T-helper 2 cell treated with Interferon-gamma antibody and Interleukin-4, amounts not matched to agents 5 μg/mL and 100 μg/mL, for 36 hours (primary cell): ENCODE results near the gene DIO3.

Source experiments
- DNase-seq: peaks from one replicate; pipeline ENCODE4 v3.0.0; 2021; ENCODE audit warnings: low spot score
- H3K27ac Mint-ChIP-seq: one replicate; pipeline ENCODE4 v1.8.0; 2021; ENCODE audit warnings: mild to moderate bottlenecking, mixed read lengths
- H3K27me3 Mint-ChIP-seq: one replicate; pipeline ENCODE4 v1.8.0; 2021; ENCODE audit warnings: low read depth, mixed read lengths
- H3K36me3 Mint-ChIP-seq: one replicate; pipeline ENCODE4 v1.8.0; 2021; ENCODE audit warnings: low read depth, mixed read lengths
- H3K4me1 Mint-ChIP-seq: one replicate; pipeline ENCODE4 v1.8.0; 2021; ENCODE audit warnings: low read depth, mixed read lengths
- H3K4me3 Mint-ChIP-seq: one replicate; pipeline ENCODE4 v1.8.0; 2022; ENCODE audit warnings: mild to moderate bottlenecking, moderate library complexity, mixed read lengths
- H3K9me3 Mint-ChIP-seq: one replicate; pipeline ENCODE4 v1.8.0; 2021; ENCODE audit warnings: mixed read lengths

Gene DIO3

GRCh38 chr14:101561145-101561896, at the start of gene DIO3:
Gene DIO3, plus strand, starts transcription at chr14:101561495.
- Mint-ChIP-seq H3K27ac (peak within 1 kb of the TSS; percentile 63), H3K36me3 (peaks cover 5% of the 10 kb centered on the region), H3K4me1 (no peaks in the 10 kb centered on the region), H3K9me3 (peaks cover 10% of the 10 kb centered on the region), H3K27me3 (peaks cover 54% of the 10 kb centered on the region), H3K4me3 (no peak within 1 kb of the TSS)
- no peak for DNase-seq

DNA sequence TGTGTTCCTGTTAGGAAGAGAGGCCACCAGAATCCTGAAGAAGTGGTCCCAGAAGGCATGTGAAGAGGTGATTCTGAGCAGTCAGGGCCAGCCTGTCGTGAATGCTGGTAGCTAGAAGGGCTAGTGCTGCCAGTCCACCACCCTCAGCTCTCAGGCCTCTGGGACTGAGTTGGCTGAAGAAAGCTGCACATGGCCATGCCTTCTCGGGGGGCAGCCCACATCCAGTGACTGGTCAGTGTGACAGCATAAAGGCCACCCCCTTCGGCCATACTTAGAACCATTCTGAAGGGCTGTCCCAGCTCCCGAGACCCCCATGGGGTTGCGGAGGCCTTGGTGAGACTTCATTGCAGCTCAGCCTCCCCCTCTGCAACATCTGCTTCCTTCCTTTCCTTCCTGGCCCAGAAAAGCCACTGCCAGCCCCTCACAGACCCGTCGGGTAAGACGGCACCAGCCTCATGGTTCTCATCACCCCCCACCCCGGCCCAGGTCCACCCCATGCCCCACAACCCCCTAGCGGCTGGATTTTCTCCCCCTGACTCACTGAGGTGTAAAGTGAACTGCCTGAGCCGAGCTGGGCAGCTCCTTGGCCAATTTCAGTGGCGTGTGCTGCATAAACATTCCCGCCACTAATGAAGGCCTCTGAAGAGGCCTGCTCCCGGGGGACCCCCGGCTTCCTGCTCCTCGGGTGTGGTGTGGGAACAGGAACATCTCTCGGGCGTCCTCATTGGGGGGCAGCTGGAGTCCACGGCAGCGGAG, 49.5 kb upstream of the DIO3 start:
- no peaks in the 10 kb centered on the region for H3K36me3 Mint-ChIP-seq
- H3K27ac Mint-ChIP-seq, result no peak overlapping the region
- H3K9me3 Mint-ChIP-seq, result peaks cover 8% of the 10 kb centered on the region

DNA sequence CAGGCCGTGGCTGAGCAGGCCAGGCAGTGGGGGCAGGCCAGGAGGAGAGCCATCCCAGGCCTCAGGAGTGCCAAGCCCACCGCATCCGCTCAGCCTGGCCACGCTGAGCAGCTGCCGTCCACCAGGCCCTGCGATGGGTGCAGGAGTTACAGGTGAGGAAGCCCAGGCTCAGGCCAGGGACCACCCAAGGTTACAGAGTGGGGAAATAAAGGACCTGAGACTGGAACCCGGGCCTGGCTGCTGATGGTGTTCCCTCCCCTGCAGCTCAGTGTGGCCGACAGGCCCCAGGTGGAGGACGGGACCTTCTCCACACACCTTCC, 49.0 kb upstream of the DIO3 start:
- Mint-ChIP-seq H3K4me1 (no peaks in the 10 kb centered on the region), H3K9me3 (peaks cover 8% of the 10 kb centered on the region), H3K27me3 (no peaks in the 10 kb centered on the region)

More for the DNA sequence above, 49.5 kb upstream of the DIO3 start:
- Mint-ChIP-seq H3K4me3 (no peak overlapping the region), H3K4me1 (no peaks in the 10 kb centered on the region), H3K27me3 (no peaks in the 10 kb centered on the region)
- DNase-seq, result no peak

DNA sequence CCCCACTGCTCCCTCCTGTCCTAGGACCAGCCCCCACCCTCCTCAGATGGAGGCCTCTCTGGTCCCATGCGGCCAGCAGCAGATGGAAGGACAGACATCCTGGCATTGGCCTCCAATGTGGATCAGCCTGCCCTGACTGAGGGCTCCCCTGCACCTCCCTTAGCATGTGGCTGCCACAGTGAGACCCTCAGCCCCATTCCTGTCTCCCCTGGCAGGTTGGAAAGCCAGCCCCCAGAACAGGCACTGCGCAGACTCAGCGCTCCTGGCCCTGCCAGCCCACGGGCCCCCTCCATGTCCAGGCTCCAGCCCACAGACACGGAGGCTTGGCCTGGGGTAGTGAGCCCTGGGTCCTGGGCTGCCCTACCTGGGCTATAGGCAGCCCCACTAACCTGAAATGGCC, 47.2 kb upstream of the DIO3 start:
- no peak for DNase-seq
- H3K4me1 Mint-ChIP-seq, result no peaks in the 10 kb centered on the region
- H3K27me3 Mint-ChIP-seq, result no peaks in the 10 kb centered on the region
- H3K36me3 Mint-ChIP-seq, result no peaks in the 10 kb centered on the region
- H3K9me3 Mint-ChIP-seq, result peaks cover 8% of the 10 kb centered on the region
- no peak overlapping the region for H3K27ac Mint-ChIP-seq
- no peak overlapping the region for H3K4me3 Mint-ChIP-seq

More for the DNA sequence above, 49.0 kb upstream of the DIO3 start:
- DNase-seq, result no peak
- Mint-ChIP-seq H3K27ac (no peak overlapping the region), H3K4me3 (no peak overlapping the region), H3K36me3 (no peaks in the 10 kb centered on the region)

DNA sequence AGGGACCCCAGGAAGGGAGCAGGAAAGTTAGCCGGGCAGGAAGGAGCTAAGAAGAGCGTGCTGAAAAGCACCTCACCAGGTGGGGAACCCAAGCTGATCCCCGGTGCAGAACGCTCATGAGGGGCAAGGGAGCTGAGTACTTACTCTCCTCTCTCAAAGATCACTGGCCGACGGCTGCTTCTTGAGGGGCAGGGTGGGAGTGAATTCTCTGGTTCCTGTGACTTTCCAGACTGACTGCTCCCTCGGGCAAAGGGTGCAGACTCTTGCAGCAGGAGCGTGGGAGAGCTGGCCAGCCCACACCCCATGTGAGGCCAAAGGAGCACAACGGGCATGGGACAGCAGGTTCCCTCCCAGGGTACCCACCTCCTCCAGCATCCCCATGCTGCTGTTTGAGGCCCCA, 44.9 kb upstream of the DIO3 start:
- H3K27me3 Mint-ChIP-seq, result no peaks in the 10 kb centered on the region
- H3K4me1 Mint-ChIP-seq, result no peaks in the 10 kb centered on the region
- H3K36me3 Mint-ChIP-seq, result no peaks in the 10 kb centered on the region
- no peak overlapping the region for H3K4me3 Mint-ChIP-seq
- no peak overlapping the region for H3K27ac Mint-ChIP-seq
- no peak for DNase-seq
- H3K9me3 Mint-ChIP-seq, result peaks cover 8% of the 10 kb centered on the region

- Mint-ChIP-seq H3K4me1 (no peaks in the 10 kb centered on the region), H3K36me3 (no peaks in the 10 kb centered on the region), H3K9me3 (peaks cover 8% of the 10 kb centered on the region), H3K27me3 (no peaks in the 10 kb centered on the region), H3K4me3 (no peak overlapping the region), H3K27ac (no peak overlapping the region)
- no peak for DNase-seq
Measured at GRCh38 chr14:101518611-101519473, 42.5 kb upstream of the DIO3 start.

DNA sequence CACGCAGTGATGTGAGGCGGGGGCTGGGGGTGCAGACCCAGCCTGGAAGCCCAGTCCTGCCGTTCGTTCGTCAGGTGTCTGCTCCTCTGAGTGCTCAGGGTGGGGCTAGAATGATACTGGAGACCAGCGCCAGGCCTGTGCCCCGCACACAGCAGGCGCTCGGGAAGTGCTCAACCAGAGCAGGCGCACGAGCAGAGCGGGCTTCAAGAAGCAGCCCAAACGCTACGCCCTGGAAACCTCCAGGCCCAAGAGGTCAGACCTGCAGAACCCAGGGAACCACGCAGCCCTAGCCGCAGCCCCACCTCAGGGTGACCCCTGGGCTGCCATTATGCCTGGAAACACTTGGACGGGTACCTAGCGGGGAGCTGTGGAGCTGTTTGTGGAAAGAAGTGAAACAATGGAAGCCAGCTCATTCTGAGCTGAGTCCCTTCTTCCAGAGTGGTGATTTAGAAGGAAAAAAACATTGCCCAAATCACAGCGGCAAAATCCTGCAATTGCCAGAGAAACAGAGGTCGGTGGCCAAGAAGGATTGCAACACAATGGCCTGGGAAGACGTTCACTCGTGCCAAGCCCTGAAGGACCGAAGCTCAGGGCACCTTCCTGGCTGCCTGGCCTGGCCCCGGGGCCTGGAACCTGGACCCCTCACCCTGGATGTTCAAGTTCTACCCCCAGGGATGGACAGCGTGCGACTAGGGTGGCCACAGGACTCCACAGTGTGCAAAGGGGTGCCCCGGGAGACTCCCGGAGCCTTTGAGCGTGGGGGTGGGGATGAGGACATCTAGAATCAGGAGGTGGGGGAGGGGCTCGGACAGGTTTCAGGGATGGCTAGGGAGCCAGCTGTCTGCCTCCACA, 40.4 kb upstream of the DIO3 start:
- DNase-seq, result no peak
- H3K36me3 Mint-ChIP-seq, result no peaks in the 10 kb centered on the region
- H3K4me3 Mint-ChIP-seq, result no peak overlapping the region
- H3K27ac Mint-ChIP-seq, result no peak overlapping the region
- peaks cover 4% of the 10 kb centered on the region for H3K9me3 Mint-ChIP-seq
- H3K27me3 Mint-ChIP-seq, result no peaks in the 10 kb centered on the region
- H3K4me1 Mint-ChIP-seq, result no peaks in the 10 kb centered on the region

- Mint-ChIP-seq H3K4me1 (no peaks in the 10 kb centered on the region), H3K27me3 (no peaks in the 10 kb centered on the region), H3K27ac (no peak overlapping the region), H3K36me3 (no peaks in the 10 kb centered on the region), H3K9me3 (no peaks in the 10 kb centered on the region), H3K4me3 (no peak overlapping the region)
- DNase-seq, result no peak
Measured at GRCh38 chr14:101521473-101521915, 39.8 kb upstream of the DIO3 start.

DNA sequence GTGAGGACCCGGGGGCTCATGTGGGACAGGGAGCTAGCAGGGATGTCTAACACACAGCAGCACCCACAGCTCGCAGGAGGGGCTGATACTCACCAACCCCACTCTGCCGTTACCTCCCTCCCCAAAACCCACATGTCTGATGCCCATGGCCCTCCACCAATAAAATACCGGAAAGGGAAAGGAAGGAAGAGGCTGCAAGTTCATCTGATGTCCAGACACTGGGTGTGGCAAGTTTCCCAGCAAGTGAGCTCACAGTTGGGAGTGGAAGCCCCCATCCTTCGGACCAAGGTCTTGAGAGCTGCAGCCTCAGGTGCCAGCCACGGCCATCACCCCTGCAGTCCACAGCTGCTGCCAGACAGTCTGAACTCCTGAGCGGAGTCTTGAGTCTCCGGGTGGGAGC, 39.3 kb upstream of the DIO3 start:
- no peaks in the 10 kb centered on the region for H3K27me3 Mint-ChIP-seq

GRCh38 chr14:101525640-101526527, 35.4 kb upstream of the DIO3 start:
- Mint-ChIP-seq H3K9me3 (no peaks in the 10 kb centered on the region), H3K36me3 (no peaks in the 10 kb centered on the region), H3K27me3 (no peaks in the 10 kb centered on the region), H3K4me3 (no peak overlapping the region), H3K27ac (no peak overlapping the region), H3K4me1 (no peaks in the 10 kb centered on the region)
- no peak for DNase-seq

More for the DNA sequence above, 39.3 kb upstream of the DIO3 start:
- Mint-ChIP-seq H3K36me3 (no peaks in the 10 kb centered on the region), H3K9me3 (no peaks in the 10 kb centered on the region), H3K4me3 (no peak overlapping the region), H3K4me1 (no peaks in the 10 kb centered on the region), H3K27ac (no peak overlapping the region)
- no peak for DNase-seq

- H3K4me3 Mint-ChIP-seq, result no peak overlapping the region
- H3K27ac Mint-ChIP-seq, result no peak overlapping the region
- H3K27me3 Mint-ChIP-seq, result no peaks in the 10 kb centered on the region
- no peak for DNase-seq
- no peaks in the 10 kb centered on the region for H3K36me3 Mint-ChIP-seq
- H3K4me1 Mint-ChIP-seq, result no peaks in the 10 kb centered on the region
- no peaks in the 10 kb centered on the region for H3K9me3 Mint-ChIP-seq
Measured at GRCh38 chr14:101527987-101528386, 33.3 kb upstream of the DIO3 start.

- Mint-ChIP-seq H3K27me3 (peaks cover 2% of the 10 kb centered on the region), H3K4me3 (no peak overlapping the region)
Measured at GRCh38 chr14:101529079-101529478, 32.2 kb upstream of the DIO3 start.

More at GRCh38 chr14:101529079-101529478, 32.2 kb upstream of the DIO3 start:
- DNase-seq, result no peak
- Mint-ChIP-seq H3K4me1 (no peaks in the 10 kb centered on the region), H3K27ac (no peak overlapping the region), H3K36me3 (no peaks in the 10 kb centered on the region), H3K9me3 (no peaks in the 10 kb centered on the region)
